Transverse colon (tissue), 4 donors: Measurements from ENCODE around the gene SLC38A4. TPM values are rescaled to one million over a fixed set of nuclear protein-coding genes. Genes with fewer than 3 reads are reported as not detected.

Experiments used
- DNase-seq: peaks from one replicate; pipeline ENCODE4 v3.0.0-alpha.2; 2019
- H3K27ac ChIP-seq, 4 donors: fragments of 200-600 bp; sonication (generic); 2 replicates each; pipeline ENCODE4 v1.5.1; 2016 to 2018; ENCODE audit warnings: inconsistent platforms in 4 of 4
- H3K27me3 ChIP-seq: fragments of 200-600 bp; sonication (generic); 2 replicates; pipeline ENCODE4 v1.5.1; 2017; ENCODE audit warnings: inconsistent platforms
- H3K36me3 ChIP-seq, 4 donors: fragments of 200-600 bp; sonication (generic); 2 replicates each; pipeline ENCODE4 v1.5.1; 2017 to 2019; ENCODE audit warnings: inconsistent platforms in 4 of 4
- H3K4me1 ChIP-seq, 4 donors: fragments of 200-600 bp; sonication (generic); 2 replicates each; pipeline ENCODE4 v1.5.1; 2017 to 2020; ENCODE audit warnings: inconsistent platforms in 4 of 4
- H3K4me3 ChIP-seq, 4 donors: fragments of 200-600 bp; sonication (generic); 1 replicate in 1 of 4; 2 replicates in 3 of 4; pipeline versions ENCODE4 v1.5.1 to v1.6.1; 2017 to 2019; ENCODE audit warnings: inconsistent platforms in 4 of 4
- H3K9me3 ChIP-seq, 2 donors: fragments of 200-600 bp; sonication (generic); 2 replicates each; pipeline ENCODE4 v1.5.1; 2017 to 2019; ENCODE audit warnings: inconsistent platforms in 2 of 2
- CTCF ChIP-seq, 5 experiments: fragments of 200-600 bp in 3 of 5; fragments of 450-650 bp in 2 of 5; sonication (generic) in 3 of 5; IDR thresholded peaks; 1 replicate in 2 of 5; 2 replicates in 3 of 5; pipeline ENCODE4 v1.5.1; 2016 to 2017; ENCODE audit warnings: antibody characterized with exemption in 5 of 5, inconsistent platforms in 3 of 5, mild to moderate bottlenecking in 2 of 5, moderate library complexity in 1 of 5
- EP300 ChIP-seq: sonication (generic); formaldehyde crosslinking; IDR thresholded peaks from one replicate; pipeline ENCODE4 v1.6.1; 2017; ENCODE audit warnings: antibody characterized with exemption, low read depth
- POLR2A ChIP-seq: fragments of 450-650 bp; IDR thresholded peaks from one replicate; pipeline ENCODE4 v1.6.1; 2016; ENCODE audit warnings: antibody characterized with exemption, mild to moderate bottlenecking, moderate library complexity
- POLR2AphosphoS5 ChIP-seq, 3 donors: sonication (generic); formaldehyde crosslinking; IDR thresholded peaks; one replicate each; pipeline ENCODE4 v1.6.1; 2016; ENCODE audit warnings: antibody characterized with exemption in 3 of 3
- WGBS, 2 donors: methylation state at CpG; one replicate each; pipeline ENCODE4 v1.1.5; 2018; ENCODE audit warnings: low coverage in 1 of 2; 5-methylcytosine and 5-hydroxymethylcytosine counted together
- in situ Hi-C, 4 donors: fragments of 200-750 bp; cut with MboI; loops; one replicate each; pipeline versions ENCODE4 v1.15.0 to v1.15.1; 2017; ENCODE audit warnings: low sequenced_read_pairs in 3 of 4, low pct_ligation_motif_present in 1 of 4, low pct_unique_long_range_greater_than_20kb in 1 of 4
- intact Hi-C: fragments of 100-400 bp; cut with DNase I; formaldehyde crosslinking; loops from one replicate; pipeline ENCODE4 v1.15.1; 2023; ENCODE audit warnings: low total_unique reads
- total RNA-seq, 4 donors: library from RNA; depleted of rRNA; stranded (reverse); fragments of >200 nt; gene quantifications; one replicate each; pipeline ENCODE4 v1.1.0, GENCODE V29; 2016

The SLC38A4 gene
- total RNA-seq, 4 donors from 2014 or later: 2.2 to 19.7 (median 6.7) TPM

GRCh38 chr12:46803517-46803916 is 22.3 kb downstream of the SLC38A4 start:
- DNase-seq: no peak
- Histone ChIP-seq H3K27me3 (no peaks in the 10 kb centered on the region), H3K27ac (no peak overlapping the region), H3K4me3 (no peak overlapping the region), H3K9me3 (no peaks in the 10 kb centered on the region), H3K4me1 (no peaks in the 10 kb centered on the region), H3K36me3 (no peaks in the 10 kb centered on the region)
- no peak for TF ChIP-seq EP300
- no peak for TF ChIP-seq POLR2A
- TF ChIP-seq CTCF (IDR thresholded peaks at IDR 0.05): no peak
- no peak for TF ChIP-seq POLR2AphosphoS5 (IDR thresholded peaks at IDR 0.05)
- in situ Hi-C loops (no loop called here), intact Hi-C loops (no loop called here)
- 78 to 79% methylated on average over 3 of the region's 3 CpGs for WGBS, 2 donors

- WGBS, 2 donors: 22 to 35% methylated on average over 1 of the region's 1 CpG
- H3K36me3 ChIP-seq: no peaks in the 10 kb centered on the region
- in situ Hi-C loops (no loop called here), intact Hi-C loops (no loop called here)
- no peaks in the 10 kb centered on the region for H3K9me3 ChIP-seq
- DNase-seq: no peak
- no peaks in the 10 kb centered on the region for H3K27me3 ChIP-seq
- no peak overlapping the region for H3K27ac ChIP-seq
- no peak for TF ChIP-seq CTCF (IDR thresholded peaks at IDR 0.05)
- TF ChIP-seq EP300: no peak
- no peak for TF ChIP-seq POLR2A
- TF ChIP-seq POLR2AphosphoS5 (IDR thresholded peaks at IDR 0.05): no peak
- no peaks in the 10 kb centered on the region for H3K4me1 ChIP-seq
- H3K4me3 ChIP-seq: no peak overlapping the region
These were observed 24.5 kb downstream of the SLC38A4 start for GRCh38 chr12:46801293-46801692.

GRCh38 chr12:46800160-46800559 is 25.6 kb downstream of the SLC38A4 start:
- H3K4me3 ChIP-seq: no peak overlapping the region
- H3K27me3 ChIP-seq: no peaks in the 10 kb centered on the region
- H3K4me1 ChIP-seq: no peaks in the 10 kb centered on the region
- no peaks in the 10 kb centered on the region for H3K36me3 ChIP-seq
- no peak for DNase-seq
- no peak for TF ChIP-seq POLR2AphosphoS5 (IDR thresholded peaks at IDR 0.05)
- no peak for TF ChIP-seq EP300
- no peak for TF ChIP-seq CTCF (IDR thresholded peaks at IDR 0.05)
- H3K9me3 ChIP-seq: no peaks in the 10 kb centered on the region
- in situ Hi-C loops: no loop called here
- no peak overlapping the region for H3K27ac ChIP-seq
- 88 to 91% methylated on average over 4 of the region's 4 CpGs for WGBS, 2 donors
- intact Hi-C loops: no loop called here

GRCh38 chr12:46798648-46799047 is 27.1 kb downstream of the SLC38A4 start:
- Histone ChIP-seq H3K27ac (no peak overlapping the region), H3K27me3 (no peaks in the 10 kb centered on the region), H3K9me3 (no peaks in the 10 kb centered on the region), H3K4me3 (no peak overlapping the region), H3K36me3 (no peaks in the 10 kb centered on the region), H3K4me1 (no peaks in the 10 kb centered on the region)
- no peak for DNase-seq
- TF ChIP-seq EP300: no peak
- no peak for TF ChIP-seq CTCF (IDR thresholded peaks at IDR 0.05)
- no peak for TF ChIP-seq POLR2AphosphoS5 (IDR thresholded peaks at IDR 0.05)
- TF ChIP-seq POLR2A: no peak
- 96 to 100% methylated on average over 2 of the region's 2 CpGs for WGBS, 2 donors
- intact Hi-C loops (no loop called here), in situ Hi-C loops (no loop called here)
